ENCODE results near the gene CCBE1. TPM values are rescaled to one million over a fixed set of nuclear protein-coding genes. Genes with fewer than 3 reads are reported as not detected.

Gene CCBE1
- total and polyA plus RNA-seq, 2 of the 4 experiments (the other 2 are of a cell fraction) = 64.8 to 148 TPM

- Histone ChIP-seq H3K4ac (ENCODE audit: low read depth, low read length) (no peak overlapping the region), H3K9ac (ENCODE audit: low read depth, low read length) (no peak overlapping the region), H3K9me3 (ENCODE audit: control insufficient read depth, insufficient read depth, low read length) (no peaks in the 10 kb centered on the region), H2BK120ac (ENCODE audit: low read depth, low read length) (no peak overlapping the region), H3K4me1 (ENCODE audit: control insufficient read depth, insufficient read depth, low read length) (no peaks in the 10 kb centered on the region), H4K91ac (ENCODE audit: insufficient read depth, low read depth, low read length) (no peak overlapping the region), H3K9me1 (ENCODE audit: insufficient read depth, low read length) (no peaks in the 10 kb centered on the region), H2AK9ac (replicated peaks; ENCODE audit: low read depth, low read length, poor library complexity) (no peak overlapping the region), H2AK5ac (ENCODE audit: low read depth, low read length) (no peak overlapping the region), H3K18ac (ENCODE audit: low read depth, low read length) (no peak overlapping the region), H2BK20ac (ENCODE audit: low read depth, low read length) (no peak overlapping the region), H2AFZ (replicated peaks; ENCODE audit: low read length, poor library complexity) (no peak overlapping the region), H3K23ac (ENCODE audit: low read depth, low read length) (no peak overlapping the region), H3K4me2 (ENCODE audit: low read depth, low read length) (no peak overlapping the region), H3K79me1 (ENCODE audit: low read depth in 1 of 2, low read length in 2 of 2) (peaks cover 13 to 20% of the 10 kb centered on the region in 2 experiments; a peak in 3 of 4 replicates), H3K36me3 (ENCODE audit: control insufficient read depth, insufficient read depth, low read length) (no peaks in the 10 kb centered on the region), H4K5ac (ENCODE audit: low read depth, low read length) (no peak overlapping the region), H3K4me3 (ENCODE audit: insufficient read depth, low read depth, low read length) (no peak overlapping the region), H2BK15ac (ENCODE audit: low read depth, low read length) (no peak overlapping the region), H3K14ac (replicated peaks; ENCODE audit: low read depth, low read length) (no peak overlapping the region), H2BK5ac (ENCODE audit: low read depth, low read length, poor library complexity, severe bottlenecking) (no peak overlapping the region), H4K8ac (ENCODE audit: low read depth in 2 of 2, low read length in 2 of 2) (no peak overlapping the region), H4K20me1 (ENCODE audit: insufficient read depth, low read length) (peaks cover 5% of the 10 kb centered on the region; the same call in 1 of the 2 replicates), H3K27ac (ENCODE audit: insufficient read depth, low read length) (no peak overlapping the region), H3K27me3 (ENCODE audit: control insufficient read depth, insufficient read depth, low read length) (no peaks in the 10 kb centered on the region), H3K56ac (ENCODE audit: extremely low read depth, insufficient read depth, low read length) (no peak overlapping the region)
- in situ Hi-C loops (cut with MboI; ENCODE audit: low sequenced_read_pairs) = no loop called here
- BruUV-seq (replicated peaks) = no TSS peak
- intact Hi-C loops (cut with micrococcal nuclease) = no loop called here
- TF ChIP-seq NFE2L2 (IDR thresholded peaks at IDR 0.05; ENCODE audit: low read depth, low read length) (no peak), CEBPB (IDR thresholded peaks at IDR 0.05; ENCODE audit: low read depth, low read length) (no peak), RFX5 (IDR thresholded peaks at IDR 0.05; ENCODE audit: low read depth, low read length) (no peak), BHLHE40 (IDR thresholded peaks at IDR 0.05; ENCODE audit: low read depth, low read length) (no peak), MAZ (IDR thresholded peaks at IDR 0.05; ENCODE audit: borderline replicate concordance, low read depth, low read length) (no peak), CTCF (conservative IDR thresholded peaks at IDR 0.05; ENCODE audit: low read depth, low read length) (no peak), RCOR1 (IDR thresholded peaks at IDR 0.05; ENCODE audit: insufficient replicate concordance, low read length) (no peak), MXI1 (IDR thresholded peaks at IDR 0.05; ENCODE audit: borderline replicate concordance, low read depth, low read length) (no peak)
- ATAC-seq (ENCODE audit: low read depth) (no peak), DNase-seq (no peak)
- CTCF ChIA-PET = no interaction called here
- WGBS, 2 experiments (ENCODE audit: extremely low coverage in 2 of 2, insufficient read length in 1 of 2) = 100% methylated on average over 2 of the region's 8 CpGs; no CpG with 5 or more reads in 1 of the 2 experiments
- dilution Hi-C loops (cut with HindIII; ENCODE audit: low sequenced_read_pairs, unreplicated experiment) = no loop called here
- POLR2A ChIA-PET (ENCODE audit: unreplicated experiment) = interaction anchor here (1.0 kb wide), 1 partner anchor 12 kb away, joined by 4 read pairs; no protein-coding TSS in a partner anchor
These were observed 168.4 kb downstream of the CCBE1 start for GRCh38 chr18:59528866-59529265.

Data from IMR-90 (cell line).